OCI-LY7 (cell line): ENCODE measurements around the gene AGPAT3.

Source experiments
- EZH2phosphoT487 ChIP-seq: fragments of 200-600 bp; sonication (generic); IDR thresholded peaks from 2 replicates; pipeline ENCODE4 v1.6.1; 2018; ENCODE audit warnings: low read depth, borderline replicate concordance, mild to moderate bottlenecking, mixed run types, antibody characterized with exemption, low read length, moderate library complexity, mixed read lengths
- TF ChIP-seq, protein P1 (sequence below): fragments of 200-600 bp; sonication (generic); conservative IDR thresholded peaks from 2 replicates; pipeline ENCODE4 v1.5.1; 2014; ENCODE audit warnings: mild to moderate bottlenecking, antibody characterized with exemption, low read length, moderate library complexity, mixed read lengths

DNA sequence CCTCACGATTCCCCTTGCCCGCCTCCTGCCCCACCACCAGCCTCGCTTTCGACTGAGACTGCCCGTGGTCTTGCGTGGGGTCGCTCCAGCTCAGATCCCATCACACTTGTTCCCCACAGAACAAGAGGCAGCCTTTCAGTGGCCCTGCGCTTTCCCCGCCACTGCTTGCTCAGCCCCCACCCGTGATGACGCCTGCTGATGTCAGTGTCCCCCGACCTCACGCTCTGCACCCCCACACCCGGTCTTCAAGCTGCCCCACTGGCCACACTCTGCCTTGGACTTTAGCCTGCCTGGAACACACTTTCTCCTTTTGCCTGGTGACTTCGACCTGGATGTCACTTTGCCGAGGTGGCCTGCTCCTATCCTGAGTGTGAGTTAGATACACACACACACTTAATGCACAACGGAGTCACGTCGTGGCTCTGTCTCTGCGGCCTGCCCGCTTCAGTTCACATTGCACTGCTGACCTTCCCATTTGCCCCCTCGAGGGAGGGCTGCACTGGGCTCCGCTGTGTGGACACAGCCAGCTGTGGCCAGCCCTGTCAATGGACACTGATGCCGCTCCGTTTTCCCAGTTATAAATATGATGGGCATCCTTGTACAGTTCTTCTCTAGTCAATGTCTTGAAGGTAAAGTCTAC lies 13.0 kb downstream of the AGPAT3 start:
- TF ChIP-seq, protein P1, sequence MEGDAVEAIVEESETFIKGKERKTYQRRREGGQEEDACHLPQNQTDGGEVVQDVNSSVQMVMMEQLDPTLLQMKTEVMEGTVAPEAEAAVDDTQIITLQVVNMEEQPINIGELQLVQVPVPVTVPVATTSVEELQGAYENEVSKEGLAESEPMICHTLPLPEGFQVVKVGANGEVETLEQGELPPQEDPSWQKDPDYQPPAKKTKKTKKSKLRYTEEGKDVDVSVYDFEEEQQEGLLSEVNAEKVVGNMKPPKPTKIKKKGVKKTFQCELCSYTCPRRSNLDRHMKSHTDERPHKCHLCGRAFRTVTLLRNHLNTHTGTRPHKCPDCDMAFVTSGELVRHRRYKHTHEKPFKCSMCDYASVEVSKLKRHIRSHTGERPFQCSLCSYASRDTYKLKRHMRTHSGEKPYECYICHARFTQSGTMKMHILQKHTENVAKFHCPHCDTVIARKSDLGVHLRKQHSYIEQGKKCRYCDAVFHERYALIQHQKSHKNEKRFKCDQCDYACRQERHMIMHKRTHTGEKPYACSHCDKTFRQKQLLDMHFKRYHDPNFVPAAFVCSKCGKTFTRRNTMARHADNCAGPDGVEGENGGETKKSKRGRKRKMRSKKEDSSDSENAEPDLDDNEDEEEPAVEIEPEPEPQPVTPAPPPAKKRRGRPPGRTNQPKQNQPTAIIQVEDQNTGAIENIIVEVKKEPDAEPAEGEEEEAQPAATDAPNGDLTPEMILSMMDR, result no peak
- TF ChIP-seq EZH2phosphoT487, result no peak
